GM12878 (cell line): Measurements from ENCODE around the gene BICRAL. TPM values are rescaled to one million over a fixed set of nuclear protein-coding genes. Genes with fewer than 3 reads are reported as not detected.

ENCODE experiments used
- ATAC-seq: fragments of 200-7000 bp; cut with Tn5 transposase; 3 replicates; pipeline ENCODE4 v1.9.1; 2020; ENCODE audit warnings: mild to moderate bottlenecking, moderate library complexity
- BruUV-seq: library from RNA; stranded (reverse); fragments of 400-500 nt; replicated peaks from 2 replicates; lab custom pipeline; 2021; lab: Mats Ljungman, UMichigan
- CTCF ChIA-PET: fragments of 300-600 bp; sonication (Branson Sonifier 250); formaldehyde crosslinking; extraction: SDS; loops from one replicate; lab custom pipeline; 2021; ENCODE audit warnings: inconsistent platforms; lab: Yijun Ruan, JAX
- POLR2A ChIA-PET: fragments of 350-600 bp; formaldehyde crosslinking; extraction: SDS; loops from one replicate; lab custom pipeline; 2021; ENCODE audit warnings: inconsistent platforms; lab: Charles Lee
- RAD21 ChIA-PET: fragments of 300-600 bp; sonication (Branson Sonifier 250); formaldehyde crosslinking; loops from one replicate; lab custom pipeline; 2023; ENCODE audit warnings: antibody characterized with exemption; ENCODE audit not compliant: unreplicated experiment; lab: Charles Lee
- SMC1A ChIA-PET: fragments of 300-600 bp; sonication (Branson Sonifier 250); formaldehyde crosslinking; loops from one replicate; lab custom pipeline; 2023; ENCODE audit not compliant: unreplicated experiment, uncharacterized antibody; lab: Charles Lee
- DNase-seq: peaks from one replicate; pipeline ENCODE4 v3.0.0-alpha.2; 2011; ENCODE audit warnings: low read depth, low spot score
- FAIRE-seq: peaks from 3 replicates; lab custom pipeline; 2011; peaks lifted over from hg19 to GRCh38; lab: Jason Lieb, UNC
- H2AFZ ChIP-seq: 2 replicates; pipeline ENCODE4 v1.6.0; 2011; ENCODE audit warnings: low read depth, low read length, control low read depth; ENCODE audit not compliant: control insufficient read depth
- H3K27ac ChIP-seq: 2 replicates; pipeline ENCODE4 v1.5.1; 2011; ENCODE audit warnings: control low read depth; ENCODE audit not compliant: control insufficient read depth, insufficient read depth
- H3K27me3 ChIP-seq, 2 experiments: replicated peaks in 1 of 2; 2 replicates each; pipeline versions ENCODE4 v1.6.0 to v1.6.1; 2011; ENCODE audit warnings: low read length in 1 of 2; ENCODE audit not compliant: control insufficient read depth in 2 of 2, insufficient read depth in 2 of 2
- H3K36me3 ChIP-seq, 2 experiments: 2 replicates each; pipeline ENCODE4 v1.5.1; 2011; ENCODE audit warnings: low read length in 1 of 2; ENCODE audit not compliant: control insufficient read depth in 2 of 2, insufficient read depth in 2 of 2
- H3K4me1 ChIP-seq: 2 replicates; pipeline ENCODE4 v1.6.1; 2011; ENCODE audit warnings: mild to moderate bottlenecking, low read length, moderate library complexity, mixed read lengths; ENCODE audit not compliant: control insufficient read depth, insufficient read depth
- H3K4me2 ChIP-seq: 2 replicates; pipeline ENCODE4 v1.6.0; 2011; ENCODE audit warnings: control low read depth; ENCODE audit not compliant: control insufficient read depth, insufficient read depth
- H3K4me3 ChIP-seq: fragments of 200-600 bp; sonication (generic); 2 replicates; pipeline ENCODE4 v1.5.1; 2016
- H3K79me2 ChIP-seq: 2 replicates; pipeline ENCODE4 v1.6.0; 2011; ENCODE audit warnings: low read length; ENCODE audit not compliant: control insufficient read depth, insufficient read depth
- H3K9ac ChIP-seq: 2 replicates; pipeline ENCODE4 v1.8.0; 2011; ENCODE audit warnings: low read length, control low read depth, mixed read lengths; ENCODE audit not compliant: control insufficient read depth, insufficient read depth
- H3K9me3 ChIP-seq: replicated peaks from 3 replicates; pipeline ENCODE4 v1.5.1; 2011; ENCODE audit warnings: mild to moderate bottlenecking, low read length; ENCODE audit not compliant: control insufficient read depth, insufficient read depth
- H4K20me1 ChIP-seq: 2 replicates; pipeline ENCODE4 v1.6.0; 2011; ENCODE audit not compliant: control insufficient read depth, insufficient read depth
- GABPA ChIP-seq: IDR thresholded peaks from 2 replicates; pipeline ENCODE4 v1.6.1; 2014; ENCODE audit warnings: antibody characterized with exemption, low read depth, mild to moderate bottlenecking, inconsistent platforms
- POLR2A ChIP-seq: IDR thresholded peaks from 2 replicates; pipeline ENCODE4 v1.6.1; 2011; ENCODE audit warnings: low read depth, mild to moderate bottlenecking, low read length
- RCOR1 ChIP-seq: conservative IDR thresholded peaks from 2 replicates; pipeline ENCODE4 v1.6.1; 2012; ENCODE audit warnings: low read depth, low read length, improper control_type of control experiment
- RELA ChIP-seq: fragments of 450-650 bp; IDR thresholded peaks from 2 replicates; pipeline ENCODE4 v1.8.0; 2014; ENCODE audit warnings: borderline replicate concordance; ENCODE audit not compliant: partially characterized antibody
- WGBS: methylation state at CpG from one replicate; pipeline ENCODE4 v1.1.6; 2016; ENCODE audit warnings: low lambda C conversion rate; ENCODE audit not compliant: insufficient replicate concordance, insufficient coverage; ENCODE audit errors: missing lambda C conversion rate; 5-methylcytosine and 5-hydroxymethylcytosine counted together
- in situ Hi-C: fragments of 300-500 bp; cut with MboI; formaldehyde crosslinking; loops from 9 replicates; pipeline ENCODE4 v1.14.3; 2018; ENCODE audit warnings: mixed read lengths
- intact Hi-C: fragments of 100-400 bp; cut with micrococcal nuclease; formaldehyde crosslinking; loops from one replicate; pipeline ENCODE4 v1.14.2; 2022; ENCODE audit not compliant: unreplicated experiment
- polyA plus RNA-seq, 11 experiments: library from polyadenylated mRNA; depleted of rRNA in 4 of 11; unstranded in 6 of 11; stranded (reverse) in 5 of 11; fragments of >200 nt; fragmentation: Nextera tagmentation in 4 of 11; fragmentation: Illumina TruSeq in 1 of 11; extraction: Ambion mirVana in 4 of 11; extraction: Trizol in 1 of 11; gene quantifications; 1 replicate in 1 of 11; 2 replicates in 10 of 11; pipeline versions ENCODE4 v1.2.1 to v1.2.3, GENCODE V29; 2011 to 2016; ENCODE audit warnings: inconsistent platforms in 2 of 11, missing spikeins in 2 of 11, low read depth in 1 of 11
- total RNA-seq, 4 experiments: library from RNA; depleted of rRNA in 3 of 4; stranded (reverse); fragments of >200 nt in 3 of 4; fragmentation: Illumina TruSeq in 1 of 4; extraction: Trizol in 1 of 4; gene quantifications; 2 replicates each; pipeline versions ENCODE4 v1.2.1 to v1.2.3, GENCODE V29; 2013 to 2021
- TF ChIP-seq, protein P1 (sequence below): fragments of 450-650 bp; IDR thresholded peaks from 2 replicates; pipeline ENCODE4 v1.6.1; 2018; ENCODE audit warnings: mild to moderate bottlenecking, low read depth, moderate library complexity; ENCODE audit not compliant: partially characterized antibody

Gene BICRAL
- total and polyA plus RNA-seq, 10 of the 15 experiments (the other 5 are each of a cell fraction or from before 2014, with no cell fraction given), result 1.9 to 16.6 (median 8.5) TPM

DNA sequence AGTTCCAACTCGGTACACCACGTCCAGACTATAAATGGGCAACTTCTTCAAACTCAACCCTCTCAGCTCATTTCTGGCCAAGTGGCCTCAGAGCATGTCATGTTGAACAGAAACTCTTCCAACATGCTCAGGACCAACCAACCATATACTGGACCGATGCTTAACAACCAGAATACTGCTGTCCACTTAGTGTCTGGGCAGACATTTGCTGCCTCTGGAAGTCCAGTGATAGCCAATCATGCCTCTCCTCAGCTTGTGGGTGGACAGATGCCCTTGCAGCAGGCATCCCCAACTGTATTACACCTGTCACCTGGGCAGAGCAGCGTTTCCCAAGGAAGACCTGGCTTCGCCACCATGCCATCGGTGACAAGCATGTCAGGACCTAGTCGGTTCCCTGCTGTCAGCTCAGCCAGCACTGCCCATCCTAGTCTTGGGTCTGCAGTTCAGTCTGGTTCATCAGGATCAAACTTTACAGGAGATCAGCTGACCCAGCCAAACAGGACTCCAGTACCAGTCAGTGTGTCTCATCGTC, 47.8 kb downstream of the BICRAL start:
- intact Hi-C loops (no loop called here), in situ Hi-C loops (no loop called here)
- no TSS peak for BruUV-seq
- Histone ChIP-seq H3K27me3 (no peaks in the 10 kb centered on the region), H3K27ac (no peak overlapping the region), H3K36me3 (peaks cover 14 to 16% of the 10 kb centered on the region in 2 experiments; a peak in 3 of 4 replicates), H3K79me2 (no peaks in the 10 kb centered on the region), H2AFZ (no peak overlapping the region), H3K4me2 (no peak overlapping the region), H3K4me3 (no peak overlapping the region), H4K20me1 (no peaks in the 10 kb centered on the region), H3K9me3 (no peaks in the 10 kb centered on the region), H3K9ac (no peak overlapping the region), H3K4me1 (no peaks in the 10 kb centered on the region)
- no peak for ATAC-seq
- CTCF ChIA-PET, result interaction anchor here (0.8 kb wide), 1 partner anchor 18 kb away, joined by 3 read pairs; no protein-coding TSS in a partner anchor
- SMC1A ChIA-PET, result interaction anchor here (1.1 to 1.6 kb wide), 3 partner anchors 81 to 154 kb away, joined by 3 read pairs; no protein-coding TSS in a partner anchor
- POLR2A ChIA-PET, result interaction anchor here (0.6 kb wide), 1 partner anchor 1042 kb away, joined by 3 read pairs; the partner anchor contains the start of gene TOMM6
- over 99% methylated on average over 8 of the region's 8 CpGs for WGBS
- RAD21 ChIA-PET, result no interaction called here
- no peak for DNase-seq
- FAIRE-seq, result no peak
- TF ChIP-seq RELA, result no peak
- TF ChIP-seq GABPA, result no peak
- TF ChIP-seq, protein P1, sequence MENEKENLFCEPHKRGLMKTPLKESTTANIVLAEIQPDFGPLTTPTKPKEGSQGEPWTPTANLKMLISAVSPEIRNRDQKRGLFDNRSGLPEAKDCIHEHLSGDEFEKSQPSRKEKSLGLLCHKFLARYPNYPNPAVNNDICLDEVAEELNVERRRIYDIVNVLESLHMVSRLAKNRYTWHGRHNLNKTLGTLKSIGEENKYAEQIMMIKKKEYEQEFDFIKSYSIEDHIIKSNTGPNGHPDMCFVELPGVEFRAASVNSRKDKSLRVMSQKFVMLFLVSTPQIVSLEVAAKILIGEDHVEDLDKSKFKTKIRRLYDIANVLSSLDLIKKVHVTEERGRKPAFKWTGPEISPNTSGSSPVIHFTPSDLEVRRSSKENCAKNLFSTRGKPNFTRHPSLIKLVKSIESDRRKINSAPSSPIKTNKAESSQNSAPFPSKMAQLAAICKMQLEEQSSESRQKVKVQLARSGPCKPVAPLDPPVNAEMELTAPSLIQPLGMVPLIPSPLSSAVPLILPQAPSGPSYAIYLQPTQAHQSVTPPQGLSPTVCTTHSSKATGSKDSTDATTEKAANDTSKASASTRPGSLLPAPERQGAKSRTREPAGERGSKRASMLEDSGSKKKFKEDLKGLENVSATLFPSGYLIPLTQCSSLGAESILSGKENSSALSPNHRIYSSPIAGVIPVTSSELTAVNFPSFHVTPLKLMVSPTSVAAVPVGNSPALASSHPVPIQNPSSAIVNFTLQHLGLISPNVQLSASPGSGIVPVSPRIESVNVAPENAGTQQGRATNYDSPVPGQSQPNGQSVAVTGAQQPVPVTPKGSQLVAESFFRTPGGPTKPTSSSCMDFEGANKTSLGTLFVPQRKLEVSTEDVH, result no peak
- no peak for TF ChIP-seq RCOR1
- TF ChIP-seq POLR2A, result 0 out of 2 replicates have a peak, but pooled peaks have one; percentile 23
